Measurements from ENCODE around the gene TMEM100.

DNA sequence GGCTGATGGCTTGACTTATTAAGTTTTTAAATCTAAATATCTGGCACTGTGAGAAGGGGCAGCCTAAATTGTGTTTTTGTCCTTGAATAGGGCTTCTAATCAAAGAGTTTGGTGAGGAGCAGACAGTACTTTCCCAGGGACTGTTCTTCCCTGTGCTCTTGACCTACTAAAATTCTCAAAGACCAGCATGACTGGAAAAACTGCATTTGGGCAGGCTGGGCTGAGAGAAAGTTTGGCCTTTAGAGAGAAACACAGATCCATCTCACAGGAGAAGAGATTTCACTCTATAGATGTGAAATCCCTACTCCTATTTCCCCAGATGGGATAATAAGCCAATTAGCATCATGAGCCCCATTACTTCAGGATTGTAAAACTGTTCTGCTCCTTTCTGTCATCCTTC, 35.5 kb upstream of the TMEM100 start:
- no peak for TF ChIP-seq POLR2AphosphoS5 (IDR thresholded peaks at IDR 0.05; ENCODE audit: low read depth, low read length)
- no peak for TF ChIP-seq EZH2 (IDR thresholded peaks at IDR 0.05; ENCODE audit: low read depth, low read length, severe bottlenecking)
- TF ChIP-seq, protein P1, sequence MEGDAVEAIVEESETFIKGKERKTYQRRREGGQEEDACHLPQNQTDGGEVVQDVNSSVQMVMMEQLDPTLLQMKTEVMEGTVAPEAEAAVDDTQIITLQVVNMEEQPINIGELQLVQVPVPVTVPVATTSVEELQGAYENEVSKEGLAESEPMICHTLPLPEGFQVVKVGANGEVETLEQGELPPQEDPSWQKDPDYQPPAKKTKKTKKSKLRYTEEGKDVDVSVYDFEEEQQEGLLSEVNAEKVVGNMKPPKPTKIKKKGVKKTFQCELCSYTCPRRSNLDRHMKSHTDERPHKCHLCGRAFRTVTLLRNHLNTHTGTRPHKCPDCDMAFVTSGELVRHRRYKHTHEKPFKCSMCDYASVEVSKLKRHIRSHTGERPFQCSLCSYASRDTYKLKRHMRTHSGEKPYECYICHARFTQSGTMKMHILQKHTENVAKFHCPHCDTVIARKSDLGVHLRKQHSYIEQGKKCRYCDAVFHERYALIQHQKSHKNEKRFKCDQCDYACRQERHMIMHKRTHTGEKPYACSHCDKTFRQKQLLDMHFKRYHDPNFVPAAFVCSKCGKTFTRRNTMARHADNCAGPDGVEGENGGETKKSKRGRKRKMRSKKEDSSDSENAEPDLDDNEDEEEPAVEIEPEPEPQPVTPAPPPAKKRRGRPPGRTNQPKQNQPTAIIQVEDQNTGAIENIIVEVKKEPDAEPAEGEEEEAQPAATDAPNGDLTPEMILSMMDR (IDR thresholded peaks at IDR 0.05; ENCODE audit: control extremely low read depth in 1 of 3, insufficient read depth in 1 of 3, low read depth in 1 of 3, low read length in 3 of 3): no peak
- TF ChIP-seq GTF2F1 (IDR thresholded peaks at IDR 0.05; ENCODE audit: borderline replicate concordance, low read depth, low read length): no peak
- TF ChIP-seq POLR2A (IDR thresholded peaks at IDR 0.05; ENCODE audit: control extremely low read depth in 1 of 2, low read depth in 2 of 2, low read length in 2 of 2): no peak
- no peak for TF ChIP-seq KDM1A (IDR thresholded peaks at IDR 0.05; ENCODE audit: borderline replicate concordance, low read length)
- no peak for TF ChIP-seq BRCA1 (IDR thresholded peaks at IDR 0.05; ENCODE audit: low read depth, low read length)

All from H1 (cell line).